GM19193 (cell line): ENCODE results near the gene GLIS2.

Source experiments
- POLR2A ChIP-seq: IDR thresholded peaks from 4 replicates; pipeline ENCODE4 v1.6.1; 2011; ENCODE audit not compliant: insufficient read depth, insufficient read length; ENCODE audit errors: extremely low read depth

The GLIS2 gene

GRCh38 chr16:4361033-4361943 is 45.4 kb downstream of the GLIS2 start:
- TF ChIP-seq POLR2A: no peak

DNA sequence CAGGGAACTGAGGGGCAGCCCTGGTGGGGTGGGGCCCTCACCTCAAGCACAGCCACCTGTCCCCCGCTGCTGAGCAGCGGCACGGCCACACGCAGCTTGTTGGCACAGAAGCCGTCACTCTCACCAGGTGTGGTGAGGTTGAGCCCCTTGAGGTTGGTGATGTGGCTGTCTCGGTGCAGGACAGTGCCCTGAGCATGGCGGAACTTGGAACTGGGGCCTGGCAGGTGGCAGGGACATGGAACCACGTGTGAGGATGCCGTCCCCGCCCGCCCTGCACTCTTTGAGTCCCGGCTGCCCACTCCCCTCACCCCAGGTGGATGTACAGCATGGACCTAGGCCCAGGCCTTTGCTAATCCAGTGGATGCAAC is 46.1 kb downstream of the GLIS2 start:
- no peak for TF ChIP-seq POLR2A

DNA sequence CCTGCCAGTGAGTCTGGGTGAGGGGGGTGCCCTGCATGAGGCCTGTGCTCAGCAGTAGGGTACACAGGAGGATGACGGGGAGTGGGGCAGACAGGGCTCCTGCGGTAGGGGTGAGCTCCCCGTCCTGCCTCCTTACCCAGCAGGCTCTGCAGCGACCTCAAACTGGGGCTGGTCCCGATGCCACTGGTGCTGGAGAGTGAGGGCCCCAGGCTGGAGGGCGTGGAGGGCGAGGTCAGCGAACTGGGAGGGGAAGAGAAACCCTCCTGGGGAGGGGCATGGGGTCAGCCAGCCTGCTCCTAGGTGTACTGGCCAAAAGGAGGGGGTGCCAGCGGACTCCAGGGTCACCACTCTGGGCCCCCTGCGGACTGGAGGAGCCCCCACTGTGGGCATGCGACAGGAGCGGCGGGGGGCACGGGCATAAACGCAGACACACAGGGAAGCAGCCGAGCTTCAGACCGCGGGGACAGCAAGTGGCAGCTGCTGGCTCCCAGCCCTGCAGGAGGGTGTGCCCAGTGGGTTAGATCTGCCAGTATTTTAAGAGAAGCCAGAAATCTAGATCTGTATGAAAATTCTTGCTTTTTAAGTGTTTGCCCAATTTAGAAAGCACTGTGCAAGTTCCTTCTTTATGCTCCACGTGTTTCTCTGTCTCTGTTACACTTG is 46.7 kb downstream of the GLIS2 start:
- no peak for TF ChIP-seq POLR2A

- TF ChIP-seq POLR2A: no peak
Observed at GRCh38 chr16:4364196-4365013, 48.5 kb downstream of the GLIS2 start.

DNA sequence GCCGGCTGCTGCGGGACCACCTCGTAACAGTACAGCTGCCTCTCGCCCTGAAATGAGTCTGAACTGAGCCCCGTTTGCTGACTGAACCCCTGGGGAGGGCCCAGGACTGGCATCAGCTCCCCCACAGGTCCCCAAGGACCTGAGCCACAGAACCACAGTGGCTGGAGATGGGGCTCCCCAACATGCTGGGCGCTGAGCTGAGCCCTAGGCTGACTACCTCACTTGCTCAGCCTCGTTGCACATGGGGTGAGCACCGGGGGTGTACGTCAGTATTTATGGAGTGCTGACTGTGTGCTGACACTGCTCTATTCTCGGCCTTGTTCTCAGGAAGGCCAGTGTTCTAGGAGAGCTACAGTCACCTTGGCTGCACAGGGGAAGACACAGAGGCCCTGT is 49.1 kb downstream of the GLIS2 start:
- no peak for TF ChIP-seq POLR2A

GRCh38 chr16:4365615-4366014 is 49.7 kb downstream of the GLIS2 start:
- TF ChIP-seq POLR2A: no peak

DNA sequence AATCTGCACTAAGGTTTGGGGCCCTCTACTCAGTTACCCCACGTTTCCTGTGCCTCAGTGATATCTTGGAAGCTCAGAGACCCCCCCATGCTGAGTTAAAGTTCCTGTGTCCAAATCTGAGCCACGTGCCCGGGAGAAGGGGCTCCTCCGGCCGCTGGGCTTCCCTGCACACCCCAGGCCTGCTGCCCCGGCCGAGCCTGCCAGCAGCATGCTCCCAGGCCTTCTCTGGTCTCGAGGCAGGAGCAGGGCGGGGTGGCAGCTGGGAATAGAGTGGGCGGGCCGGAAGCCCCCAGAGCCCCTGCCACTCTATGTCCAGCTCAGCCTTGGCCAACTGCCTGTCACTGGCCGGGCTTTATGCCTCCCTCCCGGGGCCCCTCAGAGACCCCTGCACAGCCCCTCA is 50.1 kb downstream of the GLIS2 start:
- no peak for TF ChIP-seq POLR2A

DNA sequence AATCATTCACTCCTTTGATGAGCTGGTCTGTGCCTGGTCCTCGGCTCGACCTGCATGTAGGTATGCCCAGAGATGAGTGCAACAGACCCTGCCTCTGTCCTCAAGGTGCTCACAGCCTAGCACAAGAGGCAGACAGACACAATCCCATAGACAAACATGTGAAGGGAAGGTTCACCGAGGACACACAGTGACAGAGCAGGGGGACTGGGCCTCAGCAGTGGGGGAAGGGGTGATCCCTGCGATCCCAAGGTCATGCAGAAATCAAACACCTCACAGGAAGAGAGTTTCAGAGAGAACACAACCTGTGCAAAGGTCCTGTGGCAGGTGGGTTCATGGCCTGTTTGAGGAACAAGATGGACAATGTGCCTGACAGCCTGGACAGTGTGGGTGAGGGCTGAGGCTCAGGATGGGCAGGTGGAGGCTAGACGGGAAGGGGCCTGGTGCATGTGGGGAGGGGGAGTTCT is 51.6 kb downstream of the GLIS2 start:
- no peak for TF ChIP-seq POLR2A

- no peak for TF ChIP-seq POLR2A
Observed at GRCh38 chr16:4369007-4369733, 53.3 kb downstream of the GLIS2 start.

DNA sequence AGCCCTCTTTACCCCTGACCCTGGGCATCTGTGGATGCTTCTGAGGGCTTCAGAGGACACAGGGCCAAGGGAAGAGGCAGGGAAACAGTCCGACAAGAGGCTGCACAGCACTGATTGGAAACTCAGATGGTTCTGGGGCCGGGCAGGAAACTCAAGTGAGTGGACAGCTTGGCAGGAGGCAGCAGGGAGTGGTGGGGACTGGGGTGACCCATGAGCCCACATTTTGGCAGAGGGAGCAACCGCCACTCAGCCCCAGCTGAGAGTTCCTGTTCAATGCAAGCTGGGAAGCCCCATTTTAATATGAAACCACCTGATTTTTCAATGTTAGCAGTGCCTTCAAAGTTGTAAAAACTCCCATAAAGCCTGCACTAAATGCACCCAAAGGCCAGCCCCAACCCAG is 54.3 kb downstream of the GLIS2 start:
- no peak for TF ChIP-seq POLR2A

DNA sequence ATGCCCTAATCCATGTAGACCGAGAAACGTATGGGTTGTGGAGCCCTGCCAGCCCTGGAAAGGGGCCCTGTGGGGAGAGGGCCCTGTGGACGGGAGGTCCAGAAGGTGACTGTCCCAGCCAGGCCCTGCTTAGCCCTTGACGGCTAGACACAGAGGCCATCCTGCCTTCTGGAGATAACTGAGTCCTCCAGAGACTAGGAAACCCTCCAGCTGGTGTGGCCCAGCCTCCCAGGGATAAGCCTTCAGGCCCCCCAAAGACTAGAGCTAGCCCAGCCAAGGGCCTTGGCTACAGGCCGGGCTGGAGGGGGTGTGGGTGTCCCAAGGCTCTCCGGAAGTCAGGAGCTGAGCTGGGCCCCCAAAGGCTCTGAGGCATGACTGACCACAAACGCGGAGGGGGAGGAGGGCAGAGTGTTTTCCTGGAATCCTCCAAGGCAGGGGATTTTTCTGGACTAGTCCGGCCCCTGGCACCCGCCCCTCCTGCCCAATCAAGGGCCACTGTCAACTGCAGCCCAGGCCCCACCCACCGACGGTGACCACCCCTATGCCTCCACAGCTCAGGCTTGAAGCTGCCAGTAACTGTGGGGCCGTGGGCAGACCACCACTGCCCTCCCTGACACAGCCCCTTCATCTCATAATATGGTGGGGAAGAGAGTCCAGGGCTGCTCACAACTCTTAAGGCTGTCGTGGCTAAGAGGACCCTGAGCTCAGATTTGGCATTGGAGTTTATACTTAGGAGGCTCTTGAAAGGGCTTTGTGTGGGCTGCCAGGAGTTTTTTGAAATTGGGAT is 54.9 kb downstream of the GLIS2 start:
- TF ChIP-seq POLR2A: no peak

GRCh38 chr16:4371357-4372000 is 55.6 kb downstream of the GLIS2 start, which contains the start of gene VASN:
VASN (plus strand) TSS chr16:4371848; CDS start chr16:4380878, 9,030 bp downstream.
- peak; percentile 55 for TF ChIP-seq POLR2A

DNA sequence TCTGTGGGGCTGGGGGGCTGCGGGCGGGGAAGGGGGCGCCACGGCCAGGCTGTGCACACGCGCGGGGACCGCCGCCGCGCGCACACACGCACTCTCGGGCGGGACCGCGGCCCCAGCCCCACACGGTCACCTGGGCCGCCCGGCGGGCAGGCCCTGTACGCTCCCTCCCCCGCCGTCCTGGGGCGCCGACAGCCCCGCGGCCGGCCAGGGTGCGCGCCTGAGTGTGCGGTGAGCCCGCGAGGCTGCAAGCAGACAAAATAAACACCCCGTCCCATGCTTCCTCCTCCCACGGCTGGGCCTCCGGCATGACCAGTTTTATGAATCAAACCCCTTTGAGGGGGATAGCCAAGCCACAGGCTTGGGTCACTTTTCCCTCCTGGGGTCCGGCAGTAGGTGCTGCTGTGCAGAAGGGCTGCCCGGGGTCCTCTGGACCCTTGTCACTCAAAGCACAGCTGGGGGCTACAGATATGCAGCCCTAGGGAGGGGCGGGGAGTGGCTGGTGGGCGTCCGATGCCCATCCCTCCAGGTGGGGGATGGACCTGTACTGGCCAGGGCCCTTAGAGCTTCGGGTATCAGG is 56.2 kb downstream of the GLIS2 start:
- no peak for TF ChIP-seq POLR2A

DNA sequence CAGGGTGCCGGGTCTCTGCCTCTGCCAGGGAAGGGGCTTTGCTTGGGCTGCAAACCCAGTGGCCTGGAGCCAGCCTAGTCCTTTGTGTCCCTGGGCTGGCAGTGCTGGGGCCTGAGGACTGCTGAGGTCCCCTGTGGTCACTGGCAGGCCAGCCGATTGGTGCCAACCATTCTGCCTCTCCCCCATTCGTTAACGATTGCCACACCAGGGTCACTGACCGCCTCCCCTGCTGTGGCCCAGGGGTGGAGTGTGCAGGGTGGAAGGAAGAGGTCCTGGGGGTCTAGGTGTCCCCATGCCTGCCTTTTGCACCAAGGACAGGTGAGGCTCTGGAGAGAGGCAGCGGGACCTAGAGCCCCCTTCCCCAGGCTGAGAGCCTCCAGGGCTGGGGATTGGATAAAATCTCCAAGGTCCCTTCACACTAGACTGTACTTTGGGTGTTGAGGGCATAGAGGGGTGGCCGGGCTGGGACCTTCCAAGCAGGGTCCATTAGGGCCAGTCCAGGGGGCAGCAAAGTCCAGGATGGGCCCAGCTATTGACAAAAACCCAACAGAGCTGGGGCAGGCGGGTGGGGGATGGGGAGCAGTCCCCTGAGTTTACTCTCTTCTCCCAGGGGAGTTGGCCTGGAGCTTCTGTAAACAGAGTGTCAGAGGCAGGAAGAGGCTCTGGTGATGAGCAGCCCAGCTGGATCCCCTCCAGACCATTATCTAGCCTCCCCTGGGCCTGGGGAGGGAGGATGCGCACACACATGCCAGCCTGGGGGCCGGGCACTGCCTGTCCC is 56.9 kb downstream of the GLIS2 start:
- no peak for TF ChIP-seq POLR2A
